ENCODE measurements around the gene PADI4.

The PADI4 gene

DNA sequence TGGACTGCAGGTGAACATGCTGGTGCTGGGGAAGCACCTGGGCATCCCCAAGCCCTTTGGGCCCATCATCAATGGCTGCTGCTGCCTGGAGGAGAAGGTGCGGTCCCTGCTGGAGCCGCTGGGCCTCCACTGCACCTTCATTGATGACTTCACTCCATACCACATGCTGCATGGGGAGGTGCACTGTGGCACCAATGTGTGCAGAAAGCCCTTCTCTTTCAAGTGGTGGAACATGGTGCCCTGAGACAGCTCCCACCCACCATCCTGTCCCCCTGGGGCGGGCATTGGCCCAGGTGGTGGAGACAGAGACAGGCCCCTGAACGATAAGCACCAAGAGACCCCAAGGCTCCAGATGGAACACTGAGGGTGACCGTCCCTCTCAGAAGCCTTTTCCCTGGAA lies 25.2 kb upstream of the PADI4 start:
- no peak for DNase-seq

DNA sequence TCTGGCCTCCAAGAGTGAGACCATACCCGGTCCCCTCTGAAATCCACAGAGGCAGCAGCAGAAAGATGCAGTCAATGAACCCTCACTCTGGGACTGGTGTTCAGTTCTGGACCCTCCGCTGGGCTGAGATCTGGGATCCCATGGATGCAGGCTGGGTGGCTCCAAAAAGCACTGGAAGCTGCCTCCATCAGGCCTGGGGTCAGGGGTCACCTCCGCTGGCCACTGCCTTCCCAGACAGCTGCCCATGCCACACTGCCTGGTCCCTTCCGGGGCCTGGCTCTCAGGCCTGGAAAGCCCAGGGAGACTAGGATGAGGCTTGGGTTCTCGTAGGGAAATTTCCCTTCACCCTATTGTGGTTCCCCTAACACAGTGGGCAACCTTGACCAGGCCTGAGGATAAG lies 21.4 kb upstream of the PADI4 start:
- no peak for DNase-seq

DNA sequence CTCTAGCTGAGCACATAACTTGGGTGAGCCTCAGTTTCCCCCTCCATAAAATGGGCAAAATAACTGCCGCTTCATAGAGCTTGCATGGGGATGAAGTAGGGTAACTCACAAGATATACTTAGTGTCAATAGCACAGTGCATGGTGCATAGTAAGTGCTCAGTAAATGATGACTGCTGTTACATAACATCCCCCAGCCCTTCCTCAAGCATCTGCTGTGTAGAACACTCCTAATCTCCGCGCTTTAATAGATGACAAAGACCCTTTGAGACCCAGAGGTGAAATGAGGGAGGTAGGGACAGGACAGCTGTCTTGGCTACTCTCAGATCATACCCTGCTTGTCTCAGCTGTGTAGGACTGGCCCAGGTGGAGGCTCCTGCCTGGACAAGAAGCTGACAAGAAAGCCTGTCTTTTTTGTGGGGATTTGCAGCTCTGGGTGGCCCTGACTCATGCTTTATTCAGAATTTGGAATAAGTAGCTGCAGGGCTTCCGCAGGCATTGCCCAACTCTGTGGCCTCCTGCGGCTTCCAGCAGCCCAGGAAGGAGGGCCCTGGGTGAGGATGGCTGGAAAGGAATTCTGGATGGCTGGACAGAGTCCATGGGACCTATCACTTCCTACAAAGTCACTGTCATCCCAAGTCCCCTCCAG lies 20.7 kb upstream of the PADI4 start:
- DNase-seq: peak; percentile 28

DNA sequence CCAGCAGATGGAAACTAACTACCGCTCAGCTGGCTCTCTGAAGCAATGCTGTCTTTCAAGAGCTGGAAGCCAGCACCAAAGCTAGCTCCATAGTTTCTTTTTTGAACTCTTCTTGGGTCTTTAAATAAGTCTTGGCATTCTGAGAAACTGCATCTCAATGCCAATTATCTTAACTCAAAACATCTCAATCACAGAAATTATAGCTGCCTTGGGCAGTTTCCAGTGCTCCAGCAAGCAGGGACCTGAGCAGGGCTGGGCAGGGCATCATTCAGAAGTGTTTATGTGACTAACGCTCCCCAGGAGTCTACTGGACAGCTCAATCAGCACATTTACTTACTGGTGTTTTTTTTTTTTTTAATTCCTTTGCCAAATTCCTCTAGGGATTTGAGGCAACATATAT lies 18.3 kb upstream of the PADI4 start:
- no peak for DNase-seq

DNA sequence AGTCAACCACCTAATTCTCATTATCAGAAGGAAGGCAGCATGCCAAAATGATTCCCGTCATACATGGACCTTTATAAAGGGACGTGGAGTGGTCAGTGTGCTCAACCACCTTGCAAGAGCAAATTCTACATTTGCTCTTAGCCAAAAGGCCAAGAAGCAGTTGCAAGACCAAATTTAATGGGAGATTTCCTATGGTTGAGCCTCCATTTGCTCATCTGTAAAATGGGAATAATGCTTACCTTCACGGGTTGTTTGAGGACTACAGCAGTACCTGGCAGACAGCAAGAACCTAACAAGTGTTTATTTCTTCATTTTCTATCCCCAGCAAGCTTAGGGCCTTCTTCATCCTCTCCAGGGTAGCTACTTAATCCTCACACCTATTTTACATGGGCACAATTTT lies 17.4 kb upstream of the PADI4 start:
- DNase-seq: no peak

DNA sequence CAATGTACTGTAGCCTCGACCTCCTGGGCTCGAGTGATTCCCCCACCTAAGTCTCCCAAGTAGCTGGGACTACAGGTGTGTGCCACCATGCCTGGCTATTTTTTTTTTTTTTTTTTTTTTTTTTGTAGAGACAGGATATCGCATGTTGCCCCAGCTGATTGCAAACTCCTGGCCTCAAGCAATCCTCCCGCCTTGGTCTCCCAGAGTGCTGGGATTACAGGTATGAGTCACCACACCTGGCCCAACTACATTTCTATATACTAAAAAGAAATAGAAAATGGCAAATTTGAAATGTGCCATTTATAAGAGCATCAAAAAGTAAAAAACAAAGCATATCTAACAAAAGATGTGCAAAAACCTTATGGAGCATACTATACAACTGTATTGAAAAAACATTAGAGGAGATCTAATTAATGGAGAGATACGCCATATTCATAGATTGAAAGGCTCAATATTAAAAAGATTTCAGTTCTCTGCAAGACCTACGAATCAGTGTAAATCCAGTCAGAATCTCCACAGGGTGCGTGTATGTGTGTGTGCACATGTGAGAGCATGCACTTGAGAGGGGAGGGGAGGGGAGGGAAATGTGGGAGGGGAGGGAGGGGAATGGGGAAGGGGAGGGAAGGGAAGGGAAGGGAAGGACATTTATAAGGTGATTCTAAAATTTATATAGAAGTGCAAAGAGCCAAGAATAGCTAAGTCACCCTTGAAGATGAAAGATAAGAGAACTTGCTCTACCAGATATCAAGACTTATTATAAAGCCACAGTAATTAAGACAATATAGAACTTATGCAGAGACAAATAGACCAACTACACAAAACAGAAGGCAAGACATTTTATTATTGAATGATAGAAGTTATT lies 15.5 kb upstream of the PADI4 start:
- no peak for DNase-seq

DNA sequence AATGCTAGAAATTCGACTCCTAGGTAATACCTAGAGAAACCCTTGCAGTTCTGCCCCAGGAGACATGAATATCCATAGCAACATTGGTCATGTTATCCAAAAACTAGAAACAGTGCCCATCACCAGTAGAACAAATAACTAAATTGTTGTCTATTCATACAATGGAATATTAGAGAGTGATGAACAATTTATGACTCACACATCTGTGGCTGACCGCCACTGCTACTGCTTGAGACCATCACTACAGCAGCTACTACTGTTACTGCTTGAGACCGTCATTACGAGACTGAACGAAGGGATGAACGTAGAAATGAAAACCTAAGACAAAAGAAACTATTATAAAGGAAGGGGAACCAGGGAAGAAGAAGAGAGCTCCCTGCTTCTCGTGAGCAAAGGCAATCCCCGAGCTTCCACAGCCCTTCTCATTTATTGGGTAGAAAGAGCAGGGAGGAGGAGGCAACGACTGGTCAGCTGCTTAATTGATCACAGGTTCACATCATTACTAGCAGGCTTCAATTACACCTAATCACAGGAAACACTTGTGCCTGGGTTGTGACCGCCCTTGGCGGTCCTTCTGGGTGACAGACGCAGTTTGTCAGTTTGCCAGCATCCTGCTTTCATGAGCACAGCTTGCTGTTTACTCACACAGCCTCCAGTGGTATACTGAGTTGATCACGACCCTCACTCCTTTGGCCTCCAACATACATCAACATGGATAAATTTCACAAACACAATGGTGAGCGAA lies 14.1 kb upstream of the PADI4 start:
- DNase-seq: no peak

DNA sequence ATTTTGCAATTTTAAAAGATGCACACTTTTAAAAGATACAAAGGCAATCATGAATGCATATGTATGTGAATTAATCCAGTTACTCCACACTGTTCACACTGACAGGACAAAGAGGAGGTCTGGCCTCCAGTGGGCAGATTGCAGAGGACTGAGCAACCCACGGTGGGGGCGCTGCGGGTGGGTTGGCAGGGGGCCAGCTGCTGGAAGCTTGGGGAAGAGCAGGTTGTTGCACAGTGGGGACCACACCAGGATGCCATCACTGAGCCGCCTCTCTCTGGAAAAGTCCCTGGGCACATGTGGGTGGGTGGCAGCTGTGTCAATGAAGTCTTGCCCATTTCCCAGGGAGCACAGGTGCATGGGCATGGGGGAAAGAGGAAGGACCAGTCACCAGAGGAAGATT lies 12.7 kb upstream of the PADI4 start:
- no peak for DNase-seq

DNA sequence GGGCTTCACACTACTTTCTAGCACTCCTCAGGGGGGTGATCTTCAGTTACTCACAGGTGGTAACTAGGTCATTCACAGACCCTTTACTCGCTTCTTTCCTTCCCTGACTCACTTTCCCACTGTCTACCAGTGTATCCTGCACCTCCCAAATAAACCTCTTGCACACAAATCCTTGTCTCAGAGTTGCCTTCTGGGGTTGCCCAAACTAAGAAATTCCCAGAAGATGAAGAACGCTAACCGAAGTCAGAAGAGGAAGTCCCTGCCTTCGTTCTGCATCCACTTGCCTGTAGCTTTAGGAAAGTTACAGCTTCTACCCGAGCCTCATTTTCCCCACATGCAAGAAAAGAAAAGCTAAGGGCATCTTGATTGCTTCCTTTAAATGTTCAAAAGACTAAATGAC lies 11.9 kb upstream of the PADI4 start:
- DNase-seq: peak; percentile 24

DNA sequence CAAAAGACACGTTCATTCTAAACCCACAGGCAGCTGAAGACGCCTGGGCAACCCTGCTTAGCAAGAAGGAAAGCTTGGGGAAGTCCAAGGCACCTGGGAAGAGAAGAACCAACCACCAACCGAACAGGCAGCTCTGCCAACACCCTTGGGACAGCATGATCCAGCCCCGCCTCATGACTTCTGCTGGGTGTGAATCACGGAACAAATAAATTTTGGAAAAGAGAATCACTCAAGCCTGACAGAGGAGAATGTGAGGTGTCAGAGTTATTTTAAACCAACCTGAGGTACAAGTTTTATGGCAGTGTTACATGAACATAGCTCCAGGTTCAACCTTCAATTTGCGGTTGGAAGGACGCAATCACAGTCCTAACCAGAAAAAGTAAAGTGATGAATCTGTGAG lies 10.0 kb upstream of the PADI4 start:
- DNase-seq: no peak

DNA sequence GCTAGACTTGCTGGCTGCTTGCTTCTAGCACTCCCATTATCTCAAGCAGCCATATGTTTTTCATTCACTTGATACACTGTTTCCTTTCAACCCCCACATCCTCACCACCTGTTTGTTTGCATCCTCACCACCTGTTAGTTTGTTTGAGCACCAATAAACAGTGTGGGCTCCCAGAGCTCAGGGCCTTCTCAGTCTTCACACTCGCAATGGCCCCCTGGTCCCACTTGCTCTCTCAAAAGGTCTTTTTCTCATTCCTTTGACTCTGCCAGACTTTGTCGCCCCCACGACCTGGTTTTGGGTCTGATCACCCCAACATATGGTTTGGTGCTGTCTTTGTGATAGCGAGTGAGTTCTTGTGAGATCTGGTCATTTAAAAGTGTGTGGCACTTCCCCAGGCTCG lies 6.2 kb upstream of the PADI4 start:
- DNase-seq: no peak

DNA sequence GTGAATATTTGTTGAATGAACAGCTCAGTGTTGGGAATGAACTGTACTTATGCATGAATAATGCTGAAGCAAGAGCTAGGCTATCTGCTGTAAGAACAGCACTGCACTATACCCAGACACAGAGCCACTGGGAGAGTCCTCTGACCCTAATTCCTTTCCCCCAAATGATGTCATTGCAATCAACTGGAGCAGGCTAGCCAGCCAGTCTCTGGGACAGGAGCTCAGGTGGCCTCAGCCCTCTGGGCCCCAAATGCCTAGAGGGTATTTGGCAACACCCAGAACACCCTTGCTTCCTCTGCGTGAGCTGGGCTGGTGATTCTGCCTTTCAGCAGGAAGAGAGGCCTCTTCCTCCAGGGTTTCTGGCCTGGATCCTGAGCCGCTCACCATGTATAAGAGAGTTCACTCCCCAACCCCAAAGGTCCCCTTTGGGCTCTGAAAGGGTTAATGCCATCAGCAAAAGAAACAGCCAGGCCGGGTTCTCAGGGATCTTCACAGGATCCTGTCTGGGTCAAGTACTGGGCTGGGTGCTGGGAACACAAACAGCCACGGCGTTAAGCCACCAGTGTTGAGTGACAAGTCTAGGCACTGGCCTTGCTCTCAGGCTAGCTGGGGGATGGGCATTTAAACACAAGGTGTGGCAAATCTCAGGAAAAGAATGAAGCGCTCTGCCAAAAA lies 3.7 kb upstream of the PADI4 start:
- DNase-seq: no peak

DNA sequence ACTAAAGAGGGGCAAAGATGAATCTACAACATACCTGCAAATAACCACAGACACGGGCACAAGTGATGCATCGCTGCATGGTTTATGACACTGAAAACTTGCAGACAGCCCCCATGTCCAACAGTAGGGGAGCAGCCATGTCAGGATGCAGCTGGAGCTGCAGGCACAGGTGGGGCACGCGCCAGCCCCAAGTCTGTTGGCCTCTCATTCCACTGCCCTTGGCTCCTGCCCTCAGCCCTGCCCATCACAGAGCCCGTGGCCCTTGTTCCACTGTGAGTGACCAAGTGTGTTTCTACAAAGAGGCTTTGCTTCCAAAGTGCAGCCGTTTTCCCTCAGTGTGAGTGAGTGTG lies 3.2 kb upstream of the PADI4 start:
- DNase-seq: no peak

DNA sequence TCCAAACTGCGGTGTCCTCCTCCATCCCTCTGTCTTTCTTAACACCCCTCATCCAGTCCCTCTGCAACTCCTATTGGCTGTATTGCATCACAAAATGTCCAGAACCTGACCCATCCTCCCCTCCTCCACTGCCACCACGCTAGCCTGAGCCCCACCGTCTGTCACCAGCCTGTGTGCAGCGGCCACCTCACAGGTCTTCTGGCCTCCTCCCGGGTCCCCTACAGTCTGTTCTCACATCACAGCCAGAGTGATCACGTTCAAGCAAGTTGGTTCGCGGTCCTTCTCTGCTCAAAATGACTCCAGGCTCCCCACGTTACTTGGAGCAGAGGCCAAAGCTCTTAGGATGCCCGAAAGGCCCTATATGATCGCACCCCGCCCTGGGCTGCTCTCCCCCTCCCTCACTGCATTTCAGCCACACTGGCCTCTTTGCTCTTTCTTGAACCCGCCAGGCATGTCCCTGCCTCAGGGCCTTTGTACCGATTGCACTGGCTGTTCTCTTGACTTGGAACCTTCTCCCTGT lies 2.4 kb upstream of the PADI4 start:
- no peak for DNase-seq

DNA sequence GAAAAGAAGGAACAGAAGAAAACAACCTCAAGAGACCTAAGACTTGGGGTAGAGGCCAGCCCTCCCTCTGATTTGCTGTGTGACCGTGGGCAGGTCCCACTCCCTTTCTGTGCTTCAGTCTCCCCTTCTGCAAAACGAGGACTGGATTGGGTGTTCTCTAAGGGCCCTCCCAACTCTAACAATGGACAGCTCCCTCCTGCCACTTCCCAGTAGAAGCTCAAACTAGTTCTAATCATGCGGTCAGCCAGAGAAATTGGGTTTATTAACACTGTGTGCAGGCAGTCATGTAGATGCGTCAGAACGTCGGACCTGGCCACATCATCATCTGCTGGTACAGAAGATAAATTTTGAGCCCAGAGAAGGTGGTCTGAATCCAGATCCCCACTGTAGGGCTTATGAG lies 1.6 kb upstream of the PADI4 start:
- no peak for DNase-seq

DNA sequence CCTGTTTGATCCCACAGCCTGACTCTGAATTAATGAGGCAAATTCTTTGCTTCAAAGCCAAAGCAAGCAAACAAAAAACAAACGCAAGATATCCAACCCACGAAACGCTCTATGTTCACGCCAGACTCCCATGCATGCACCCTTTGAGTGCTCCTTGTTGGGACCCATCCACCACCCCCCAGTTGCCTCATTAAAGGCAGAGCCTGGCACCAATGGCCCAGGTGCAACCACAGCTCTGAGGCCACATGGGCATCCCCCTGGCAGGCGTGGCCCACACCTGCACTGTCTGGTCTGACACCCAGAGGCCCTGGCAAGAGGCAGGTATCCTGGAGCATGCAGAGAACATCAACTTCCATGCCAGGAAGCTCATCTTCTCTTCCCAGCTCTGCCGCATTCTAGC lies 1.1 kb upstream of the PADI4 start:
- no peak for DNase-seq

DNA sequence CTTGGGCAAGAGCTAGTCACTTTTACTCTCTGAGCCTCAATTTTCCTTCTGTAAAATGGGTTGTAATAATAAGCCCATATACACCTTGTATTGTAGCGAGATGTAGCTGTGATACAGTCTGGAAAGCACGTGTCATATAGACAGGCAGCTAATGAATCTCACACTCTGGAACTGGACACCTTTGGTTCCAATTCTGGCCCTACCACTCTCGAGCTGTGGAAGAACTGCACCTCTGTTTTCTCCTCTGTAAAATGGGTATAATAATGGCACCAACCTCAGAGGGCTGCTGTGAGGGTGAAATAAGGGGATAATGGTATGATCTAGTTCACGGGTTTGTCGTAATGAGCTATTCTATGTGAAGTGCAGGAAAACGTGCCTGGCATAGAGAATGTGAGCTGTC lies 668 bp upstream of the PADI4 start:
- no peak for DNase-seq

DNA sequence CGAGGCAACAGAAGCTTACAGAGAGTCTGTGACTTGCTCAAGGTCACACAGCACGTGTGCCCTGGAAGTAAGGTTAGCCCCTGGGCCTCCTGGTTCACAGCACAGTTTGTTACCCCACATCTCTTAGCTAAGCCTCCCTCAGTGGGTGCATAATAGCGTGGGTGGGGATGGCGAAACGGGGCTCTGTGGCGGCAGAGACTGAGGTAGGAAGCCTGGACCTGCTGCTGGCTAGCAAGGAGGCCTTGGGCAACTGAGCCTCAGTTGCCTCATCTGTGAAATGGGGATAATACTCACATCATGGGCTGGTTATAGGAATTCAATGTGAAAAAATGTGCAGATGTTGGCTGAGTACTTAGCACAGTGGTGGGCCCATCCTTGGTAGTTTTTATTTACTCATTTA lies 596 bp downstream of the PADI4 start:
- peak; percentile 57 for DNase-seq

DNA sequence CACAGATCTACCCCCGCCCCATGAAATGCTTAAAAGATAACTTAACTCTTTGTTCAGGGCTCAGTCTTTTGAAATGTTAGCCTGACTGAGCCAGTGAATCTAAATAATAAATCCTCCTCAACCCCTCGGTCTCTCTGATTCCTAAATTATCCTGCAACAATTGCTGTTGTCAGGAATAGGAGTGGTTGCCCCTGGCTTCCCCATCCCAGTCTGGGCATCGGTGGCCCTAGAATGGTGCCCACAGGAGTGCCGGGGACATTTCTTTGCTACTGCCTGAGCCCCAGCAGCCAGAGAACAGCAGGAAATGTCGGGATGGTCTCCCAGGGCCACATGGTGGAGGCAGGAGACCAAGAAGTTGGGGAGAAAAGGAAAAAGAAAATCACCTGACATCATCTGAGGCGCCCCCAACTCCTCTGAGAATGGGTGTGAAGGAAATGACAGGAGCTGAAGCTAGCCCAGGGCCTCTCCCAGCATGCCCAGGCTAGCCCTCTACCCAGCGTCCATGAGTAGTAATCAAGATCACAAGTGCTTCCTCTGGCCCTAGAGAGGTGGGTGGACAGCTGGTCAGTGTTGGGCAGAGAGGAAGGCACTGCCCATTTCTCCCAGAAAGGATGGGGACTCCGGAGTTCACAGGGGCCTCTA lies 1.6 kb downstream of the PADI4 start:
- DNase-seq: no peak

DNA sequence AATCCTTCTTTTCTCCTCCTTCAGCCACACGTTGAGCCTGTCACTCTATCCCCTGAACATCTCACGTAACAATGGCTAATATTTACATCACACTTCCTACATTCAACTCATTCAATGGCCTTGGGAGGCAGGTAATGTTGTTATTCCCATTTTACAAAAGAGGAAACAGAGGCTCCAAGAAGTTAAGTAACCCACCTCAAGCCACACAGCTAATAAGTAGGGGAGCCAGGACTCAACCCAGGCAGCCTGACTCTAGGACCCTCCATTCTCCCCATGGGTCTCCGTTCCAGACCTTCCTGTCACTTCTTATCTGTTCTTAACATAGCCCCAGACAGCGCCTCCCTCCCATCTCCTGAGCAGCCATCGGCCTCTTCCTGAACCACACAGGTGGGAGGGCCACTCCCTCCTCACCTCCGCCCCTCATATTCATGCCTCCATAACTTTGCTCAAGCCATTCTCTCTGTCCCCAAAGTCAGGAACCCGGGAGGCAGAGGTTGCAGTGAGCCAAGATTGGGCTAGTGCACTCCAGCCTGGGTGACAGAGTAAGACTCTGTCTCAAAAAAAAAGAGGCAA lies 2.2 kb downstream of the PADI4 start:
- no peak for DNase-seq

DNA sequence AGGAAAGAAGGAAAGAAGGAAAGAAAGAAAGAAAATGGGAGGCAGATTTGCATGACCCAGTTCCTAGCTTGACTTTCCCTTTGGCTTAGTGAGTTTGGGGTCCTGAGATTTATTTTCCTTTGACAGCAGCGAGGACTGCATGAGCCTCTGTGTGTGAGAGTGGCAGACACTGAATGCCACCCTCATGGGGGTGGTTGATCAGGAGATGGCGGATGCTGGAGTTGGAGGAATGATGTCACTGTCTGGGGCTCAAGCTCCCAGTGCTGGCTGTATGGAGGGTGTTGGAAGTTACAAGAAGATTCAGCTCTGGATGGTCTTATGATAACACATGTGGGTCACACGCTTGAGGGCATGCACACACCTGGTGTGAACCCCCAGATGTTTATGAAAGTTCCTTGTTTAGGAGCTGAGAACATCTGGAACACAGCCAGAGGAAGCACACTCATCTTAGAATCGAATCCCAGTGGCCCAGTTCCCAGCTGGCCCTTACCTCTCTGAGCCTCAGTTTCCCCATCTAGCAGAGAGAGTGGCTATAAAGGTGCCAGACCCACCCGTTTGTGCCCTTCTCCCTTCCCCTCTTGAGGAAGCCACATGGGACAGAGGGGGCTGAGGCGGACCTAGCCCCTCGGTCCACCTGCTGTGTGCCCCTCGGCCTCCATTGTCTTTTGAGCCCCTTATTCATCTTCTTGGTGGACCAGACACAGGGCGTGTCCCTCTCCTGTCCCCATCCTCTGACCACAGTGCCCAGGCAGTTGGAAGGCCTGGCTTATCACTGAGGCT lies 5.7 kb downstream of the PADI4 start:
- DNase-seq: no peak
